GM21367 (cell line): Measurements from ENCODE around the gene AUNIP.

Experiments
- ATAC-seq: cut with Tn5 transposase; IDR thresholded peaks from one replicate; pipeline ENCODE4 v1.9.1; 2021; ENCODE audit not compliant: unreplicated experiment

Gene AUNIP

GRCh38 chr1:25811384-25812082, 47.7 kb downstream of the AUNIP start:
- ATAC-seq = no peak

- no peak for ATAC-seq
These were observed 48.6 kb downstream of the AUNIP start for GRCh38 chr1:25810341-25811299.

- ATAC-seq = no peak
These were observed 49.3 kb downstream of the AUNIP start for GRCh38 chr1:25809929-25810328.

GRCh38 chr1:25809283-25809926, 49.9 kb downstream of the AUNIP start:
- no peak for ATAC-seq

DNA sequence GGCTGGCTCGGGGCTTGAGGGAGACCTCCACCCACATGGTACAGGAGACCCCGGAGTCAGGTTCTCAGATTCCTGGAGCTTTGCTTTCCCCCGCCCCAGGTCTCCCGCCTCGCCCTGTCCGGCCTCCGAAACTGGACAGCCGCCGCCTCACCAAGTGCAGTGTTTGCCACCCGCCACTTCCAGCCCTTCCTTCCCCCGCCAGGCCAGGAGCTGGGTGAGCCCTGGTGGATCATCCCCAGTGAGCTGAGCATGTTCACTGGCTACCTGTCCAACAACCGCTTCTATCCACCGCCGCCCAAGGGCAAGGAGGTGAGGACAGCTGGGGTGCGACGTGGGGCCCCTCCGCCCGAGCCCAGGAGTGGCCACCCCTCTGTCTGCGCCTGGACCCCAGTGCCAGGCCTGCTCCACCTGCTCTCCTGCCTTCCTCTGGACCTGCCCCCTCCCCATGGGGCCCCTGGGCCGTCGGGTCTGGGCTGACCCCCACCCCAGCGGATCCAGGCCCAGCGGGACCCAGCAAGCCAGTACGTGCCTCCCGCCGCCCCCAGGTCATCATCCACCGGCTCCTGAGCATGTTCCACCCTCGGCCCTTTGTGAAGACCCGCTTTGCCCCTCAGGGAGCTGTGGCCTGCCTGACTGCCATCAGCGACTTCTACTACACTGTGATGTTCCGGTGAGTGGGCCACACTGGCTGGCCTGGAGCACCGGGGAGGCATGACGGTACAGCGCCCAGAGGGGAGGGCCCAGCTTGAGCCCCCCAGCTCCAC, 50.6 kb downstream of the AUNIP start:
- ATAC-seq = no peak

DNA sequence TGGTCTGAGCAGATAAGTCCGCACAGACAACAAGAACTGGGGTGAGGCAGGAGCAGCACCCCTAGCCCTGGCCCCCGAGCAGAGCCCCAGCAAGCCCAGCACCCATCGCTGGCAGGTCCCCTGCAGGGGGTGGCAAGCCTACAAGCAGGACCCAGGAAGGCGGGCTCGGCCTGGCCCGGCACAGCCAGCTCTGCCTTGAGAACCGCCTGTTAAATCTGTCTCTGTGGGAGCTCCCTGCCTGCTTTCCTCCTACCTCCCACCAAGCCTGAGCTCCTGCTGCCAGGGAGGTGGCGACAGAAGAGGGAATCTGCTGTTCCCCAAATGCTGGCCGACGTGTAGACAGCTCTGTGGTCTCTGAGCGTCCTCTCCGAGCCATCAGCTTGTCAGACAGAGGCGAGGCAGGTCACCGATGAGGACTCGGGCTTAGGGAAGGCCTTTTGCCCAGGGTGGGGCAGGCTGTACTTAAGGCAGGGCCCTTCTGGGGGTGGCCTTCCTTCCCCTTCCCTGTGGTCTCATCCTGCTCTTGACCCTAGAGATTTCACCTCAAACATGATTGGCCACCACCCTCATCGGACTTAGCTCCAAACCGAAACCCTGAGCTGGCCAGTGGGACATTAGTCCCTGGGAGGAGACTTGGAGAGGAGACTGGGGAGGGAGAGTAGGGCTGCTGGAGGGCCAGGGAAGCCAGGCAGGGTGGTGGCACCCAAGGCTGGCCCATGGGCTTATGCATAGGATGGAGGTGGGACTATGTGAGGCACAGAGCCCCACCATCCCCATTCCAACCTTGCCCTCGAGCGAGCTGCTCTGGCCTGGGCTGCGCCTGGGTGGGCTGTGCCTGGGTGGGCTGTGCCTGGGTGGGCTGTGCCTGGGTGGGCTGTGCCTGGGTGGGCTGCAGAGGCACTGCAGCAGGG, 51.5 kb downstream of the AUNIP start:
- ATAC-seq = no peak

- no peak for ATAC-seq
These were observed 52.8 kb downstream of the AUNIP start for GRCh38 chr1:25806418-25806817.

- ATAC-seq = no peak
These were observed 53.4 kb downstream of the AUNIP start for GRCh38 chr1:25805863-25806225.

GRCh38 chr1:25804964-25805862, 54.0 kb downstream of the AUNIP start:
- no peak for ATAC-seq

DNA sequence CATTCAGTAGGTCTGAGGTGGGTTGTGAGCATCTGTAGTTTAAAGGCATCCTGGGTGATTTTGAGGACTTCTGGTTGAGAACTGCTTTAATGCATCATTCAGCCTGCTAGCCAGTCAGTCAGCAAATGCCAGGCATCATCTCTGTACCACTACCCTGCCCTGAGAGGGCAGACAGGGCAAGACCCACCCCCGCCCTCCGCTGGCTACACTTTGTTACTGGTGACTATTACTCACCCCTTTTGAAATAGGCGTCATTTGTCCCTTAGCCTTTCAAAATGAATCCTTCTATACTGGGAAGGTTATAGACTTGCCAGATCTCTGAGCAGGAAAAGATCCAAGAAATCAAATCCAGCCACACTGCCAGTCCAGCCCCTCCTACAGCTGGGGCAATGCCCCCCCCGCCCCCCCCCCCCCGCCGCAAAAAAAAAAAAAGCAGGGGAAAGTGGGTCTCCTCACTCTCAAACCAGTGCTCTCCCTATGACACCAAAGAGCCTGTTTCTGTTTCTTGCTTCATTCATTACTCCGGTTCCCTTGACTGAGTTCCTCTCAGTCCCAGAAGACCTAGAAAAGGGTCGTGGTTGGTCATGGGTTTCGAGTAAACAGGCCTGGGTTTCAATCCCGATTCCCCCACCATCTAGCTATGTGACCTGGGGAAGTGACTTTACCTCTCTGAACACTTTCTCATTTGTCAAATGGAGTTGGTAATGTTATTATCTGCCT, 54.9 kb downstream of the AUNIP start:
- ATAC-seq = no peak

DNA sequence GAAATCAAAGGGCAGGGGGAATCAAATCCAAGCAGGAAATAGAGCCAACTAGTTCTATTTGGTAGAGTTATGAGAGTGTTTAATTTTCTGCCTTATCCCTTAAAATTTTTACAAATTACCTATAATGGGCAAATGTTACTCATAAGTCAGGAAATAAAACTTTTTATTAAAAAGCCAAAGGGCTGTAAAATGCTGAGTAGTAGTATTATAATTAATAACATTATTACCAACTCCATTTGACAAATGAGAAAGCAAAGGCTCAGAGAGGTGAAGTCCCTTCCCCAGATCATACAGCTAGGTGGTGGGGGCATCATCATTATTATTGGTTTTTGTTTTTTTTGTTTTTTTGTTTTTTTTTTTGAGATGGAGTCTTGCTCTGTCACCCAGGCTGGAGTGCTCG, 55.9 kb downstream of the AUNIP start:
- ATAC-seq = no peak

DNA sequence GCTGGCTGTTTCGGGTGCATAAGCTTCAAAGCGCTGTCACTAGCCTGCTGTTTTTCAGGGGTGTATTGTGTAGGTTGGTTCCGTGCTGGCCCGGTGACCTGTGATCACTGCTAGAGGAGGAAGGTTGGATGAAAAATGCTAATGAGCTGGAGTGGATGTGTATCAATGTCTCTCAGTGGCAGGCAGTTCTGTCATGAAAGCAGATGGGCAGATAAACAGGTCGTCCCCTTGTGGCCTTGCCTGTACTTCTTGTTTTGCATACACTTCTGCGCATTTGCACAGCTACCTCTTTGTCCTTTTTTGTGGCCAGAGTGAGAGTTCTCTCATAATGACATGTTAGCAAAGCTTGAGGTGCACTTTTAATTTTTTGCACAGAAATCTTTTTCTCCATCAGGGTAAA, 56.3 kb downstream of the AUNIP start:
- ATAC-seq = no peak

- no peak for ATAC-seq
These were observed 58.4 kb downstream of the AUNIP start for GRCh38 chr1:25800703-25801377.

DNA sequence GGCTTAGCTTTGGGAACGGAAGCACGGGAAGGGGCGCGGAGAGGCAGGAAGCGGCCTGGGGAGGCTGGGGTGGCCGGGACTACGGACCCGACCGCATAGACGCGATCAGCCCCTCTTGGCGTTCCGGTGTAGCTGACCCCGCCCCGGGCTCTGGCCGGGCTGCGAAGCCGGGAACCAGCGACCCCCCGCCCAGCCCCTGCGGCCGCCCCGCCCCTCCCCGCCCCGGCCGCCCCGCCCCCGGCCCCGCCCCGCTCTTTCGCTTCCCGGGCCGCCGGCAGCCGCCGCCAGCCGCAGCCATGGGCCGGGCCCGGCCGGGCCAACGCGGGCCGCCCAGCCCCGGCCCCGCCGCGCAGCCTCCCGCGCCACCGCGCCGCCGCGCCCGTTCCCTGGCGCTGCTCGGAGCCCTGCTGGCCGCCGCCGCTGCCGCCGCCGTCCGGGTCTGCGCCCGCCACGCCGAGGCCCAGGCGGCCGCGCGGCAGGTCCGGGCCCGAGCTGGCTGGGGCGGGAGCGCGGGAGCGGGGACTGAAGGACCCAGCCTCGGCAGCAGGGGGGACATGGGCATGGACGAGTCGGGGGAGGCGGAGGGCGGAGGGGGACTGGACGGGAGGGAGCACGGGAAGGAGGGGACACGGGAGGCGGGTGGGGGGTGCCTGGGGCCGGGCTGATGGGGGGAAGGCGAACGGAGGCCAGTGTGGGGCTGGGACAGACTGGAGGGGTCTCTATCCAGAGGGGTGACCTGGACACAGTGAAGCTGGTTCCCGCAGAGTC, 59.1 kb downstream of the AUNIP start, which contains the start of gene SELENON:
SELENON (plus strand) TSS at position 259 of the 768 bp plus-strand sequence; CDS start at position 297, 38 bp downstream.
- no peak for ATAC-seq

DNA sequence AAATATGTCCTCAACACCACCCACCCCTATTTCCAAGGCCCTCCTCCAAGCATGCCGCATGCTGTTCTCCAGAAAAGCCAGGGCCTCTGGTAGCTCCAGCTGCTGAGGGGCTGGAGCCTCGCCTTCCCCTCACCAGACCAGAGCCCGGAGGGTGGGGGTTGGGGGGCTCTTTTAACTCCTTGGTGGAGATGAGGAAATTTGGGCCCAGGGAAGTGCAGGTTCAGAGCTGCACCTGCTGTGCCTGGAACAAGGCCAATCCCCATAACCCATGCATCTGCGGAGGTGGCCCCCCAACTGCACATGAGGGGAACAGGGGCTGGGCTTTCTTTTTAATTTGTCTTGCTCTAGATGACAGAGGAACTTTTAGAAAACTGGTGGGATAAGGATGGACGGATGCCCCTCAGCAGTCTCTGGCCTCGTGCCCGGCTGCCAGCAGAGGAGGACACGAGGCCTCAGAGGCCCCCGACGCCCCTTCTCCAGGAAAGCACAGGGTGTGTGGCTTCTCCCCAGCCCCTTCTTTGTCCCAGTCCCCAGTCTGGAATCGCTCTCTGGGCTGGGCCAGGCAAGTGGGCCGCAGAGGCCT, 59.8 kb downstream of the AUNIP start:
- no peak for ATAC-seq

DNA sequence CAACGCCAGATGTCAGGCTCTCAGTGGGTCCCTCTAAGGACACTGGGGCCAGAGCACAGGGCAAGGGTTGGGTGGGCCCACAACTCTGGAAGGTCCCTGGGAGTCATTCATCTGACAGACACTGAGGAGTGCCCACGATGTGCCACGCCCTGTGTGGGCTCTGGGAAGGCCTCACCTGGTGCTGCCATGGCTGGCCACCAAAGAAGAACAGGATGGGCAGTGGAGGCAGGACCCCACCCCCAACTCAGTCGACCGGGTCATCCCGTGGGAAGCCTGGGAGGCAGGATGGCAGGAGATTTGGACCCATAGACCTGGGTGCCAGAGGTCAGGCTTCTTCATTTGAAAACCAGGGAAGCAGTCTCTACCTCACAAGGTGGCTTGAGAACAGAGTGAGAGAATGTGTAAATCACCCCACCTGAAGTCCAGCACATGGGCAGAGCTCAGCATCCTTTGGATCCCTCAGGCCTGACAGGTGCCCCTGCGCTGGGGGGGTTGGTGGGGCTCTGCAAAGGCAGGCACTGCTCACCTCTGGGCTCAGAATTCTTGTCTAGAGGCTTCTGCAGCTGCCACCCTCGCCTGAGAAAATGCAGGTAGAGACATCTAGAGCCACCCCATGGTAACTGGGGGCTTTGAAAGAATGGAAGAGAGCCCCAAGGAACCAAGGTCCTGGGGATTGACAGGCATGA, 60.4 kb downstream of the AUNIP start:
- ATAC-seq = no peak
